Memory B cell (primary cell): Measurements from ENCODE around the gene RNF6.

Experiments used
- ATAC-seq: fragments of 150-1000 bp; cut with Tn5 transposase; 2 replicates; pipeline ENCODE4 v1.10.0; 2021; ENCODE audit warnings: low read depth, mild to moderate bottlenecking, moderate library complexity
- DNase-seq, 2 donors: peaks; one replicate each; pipeline ENCODE4 v3.0.0; 2022; ENCODE audit warnings: low spot score in 2 of 2
- H3K27ac Mint-ChIP-seq: one replicate; pipeline ENCODE4 v1.8.0; 2022; ENCODE audit warnings: mild to moderate bottlenecking, moderate library complexity, mixed read lengths
- H3K27me3 Mint-ChIP-seq: one replicate; pipeline ENCODE4 v1.8.0; 2022; ENCODE audit warnings: mixed read lengths
- H3K36me3 Mint-ChIP-seq: one replicate; pipeline ENCODE4 v1.8.0; 2022; ENCODE audit warnings: mild to moderate bottlenecking, mixed read lengths
- H3K4me1 Mint-ChIP-seq: one replicate; pipeline ENCODE4 v1.8.0; 2022; ENCODE audit warnings: mixed read lengths
- H3K4me3 Mint-ChIP-seq: one replicate; pipeline ENCODE4 v1.8.0; 2022; ENCODE audit warnings: mild to moderate bottlenecking, moderate library complexity, mixed read lengths
- H3K9me3 Mint-ChIP-seq: one replicate; pipeline ENCODE4 v1.8.0; 2022; ENCODE audit warnings: mixed read lengths

The RNF6 gene

GRCh38 chr13:26168237-26168814, 53.8 kb downstream of the RNF6 start:
- Mint-ChIP-seq H3K9me3 (no peaks in the 10 kb centered on the region), H3K36me3 (no peaks in the 10 kb centered on the region), H3K27me3 (peaks cover 11% of the 10 kb centered on the region), H3K27ac (no peak overlapping the region), H3K4me1 (no peaks in the 10 kb centered on the region), H3K4me3 (no peak overlapping the region)
- ATAC-seq (no peak), DNase-seq (no peak)

- DNase-seq (no peak), ATAC-seq (no peak)
- no peaks in the 10 kb centered on the region for H3K36me3 Mint-ChIP-seq
- H3K4me1 Mint-ChIP-seq: no peaks in the 10 kb centered on the region
- H3K27me3 Mint-ChIP-seq: peaks cover 9% of the 10 kb centered on the region
- no peak overlapping the region for H3K4me3 Mint-ChIP-seq
- no peaks in the 10 kb centered on the region for H3K9me3 Mint-ChIP-seq
- no peak overlapping the region for H3K27ac Mint-ChIP-seq
Observed at GRCh38 chr13:26163812-26164211, 58.3 kb downstream of the RNF6 start.
